Stimulated activated CD8-positive, alpha-beta memory T cell treated with anti-CD3 and anti-CD28 coated beads, Interleukin-12 subunit alpha, Interleukin-12 subunit beta, amount 100 ng/mL, for 1 hour (primary cell): ENCODE data around the gene CDIPT.
"Not testable (repeated sequence)": the region's sequence is repeated elsewhere in the genome, so short reads cannot be mapped to it uniquely, and the experiment has no call there.

Source experiments
- DNase-seq: peaks from one replicate; pipeline ENCODE4 v3.0.0-alpha.2; 2020; ENCODE audit warnings: low read depth

Gene CDIPT

GRCh38 chr16:29896841-29897240 is 33.8 kb upstream of the CDIPT start:
- DNase-seq, result no peak

GRCh38 chr16:29894352-29894751 is 31.3 kb upstream of the CDIPT start:
- no peak for DNase-seq

DNA sequence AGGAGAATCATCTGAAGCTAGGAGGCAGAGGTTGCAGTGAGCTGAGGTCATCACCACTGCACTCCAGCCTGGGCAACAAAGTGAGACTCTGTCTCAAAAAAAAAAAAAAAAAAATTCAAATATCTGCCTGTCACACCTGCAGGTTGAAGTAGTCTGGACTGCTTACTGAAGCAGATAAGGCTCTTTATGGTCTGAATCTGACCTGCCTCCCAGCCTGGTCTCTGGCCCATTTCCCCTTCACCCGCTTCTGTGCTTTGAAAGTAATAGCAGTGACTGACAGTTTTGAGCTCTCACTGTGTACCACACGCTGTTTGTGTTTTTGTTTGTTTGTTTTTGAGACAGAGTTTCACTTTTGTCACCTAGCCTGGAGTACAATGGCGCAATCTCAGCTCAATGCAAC is 30.5 kb upstream of the CDIPT start:
- no peak for DNase-seq

GRCh38 chr16:29892458-29892813 is 29.4 kb upstream of the CDIPT start:
- no peak for DNase-seq

GRCh38 chr16:29891525-29892457 is 28.8 kb upstream of the CDIPT start:
- DNase-seq, result no peak

DNA sequence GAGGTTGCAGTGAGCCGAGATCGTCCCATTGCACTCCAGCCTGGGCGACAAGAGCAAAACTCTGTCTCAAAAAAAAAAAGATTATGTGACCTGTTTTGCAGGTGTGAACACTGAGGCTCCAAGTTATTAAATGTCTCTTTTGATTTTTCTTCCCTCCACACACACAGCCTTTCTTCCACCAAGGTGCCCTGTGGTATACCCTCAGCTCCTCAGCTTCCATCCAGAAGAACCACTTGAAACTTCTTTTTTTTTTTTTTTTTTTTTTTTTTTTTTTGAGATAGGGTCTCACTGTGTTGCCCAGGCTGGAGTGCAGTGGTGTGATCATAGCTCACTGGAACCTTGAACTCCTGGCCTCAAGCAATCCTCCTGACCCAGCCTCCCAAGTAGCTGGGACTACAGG is 26.3 kb upstream of the CDIPT start:
- DNase-seq, result not testable (repeated sequence)

DNA sequence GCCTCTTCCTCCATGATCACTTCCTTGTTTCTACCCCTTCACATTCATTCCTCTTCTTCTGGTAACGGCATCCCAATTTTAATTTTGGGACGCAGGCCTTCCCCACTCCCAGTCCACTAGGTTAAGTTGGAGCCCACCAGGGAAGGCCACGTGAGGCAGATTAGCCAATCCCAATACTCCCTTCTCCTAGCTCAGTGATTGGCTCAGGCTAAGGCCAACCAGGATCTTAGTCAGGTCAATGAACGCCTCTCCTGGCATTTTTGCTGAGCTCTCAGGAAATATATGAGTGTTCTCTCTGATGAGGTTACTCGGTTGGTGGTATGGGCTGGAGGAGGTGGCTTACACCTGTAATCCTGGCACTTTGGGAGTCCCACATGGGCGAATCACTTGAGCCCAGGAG is 21.0 kb upstream of the CDIPT start:
- DNase-seq, result no peak

GRCh38 chr16:29881050-29881449 is 18.0 kb upstream of the CDIPT start:
- DNase-seq, result no peak

DNA sequence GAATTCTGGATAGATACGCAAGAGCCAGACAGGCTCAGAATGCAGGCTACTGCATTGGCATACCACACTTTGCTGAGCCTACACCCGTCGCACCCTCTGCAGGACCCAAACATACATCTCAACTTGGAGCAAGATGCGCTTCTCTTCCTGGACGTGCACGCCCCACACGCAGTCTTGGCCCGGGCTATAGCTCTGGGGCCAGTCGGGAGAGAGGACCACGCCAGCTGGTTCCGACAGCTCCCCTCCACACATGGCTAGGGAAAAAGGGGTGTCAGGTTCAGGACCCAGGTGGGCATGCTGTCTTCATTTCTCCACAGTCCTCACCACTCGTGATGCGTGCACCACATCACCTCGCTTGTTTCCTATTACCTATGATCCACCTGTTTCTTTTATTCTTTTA is 15.1 kb upstream of the CDIPT start:
- DNase-seq, result no peak

DNA sequence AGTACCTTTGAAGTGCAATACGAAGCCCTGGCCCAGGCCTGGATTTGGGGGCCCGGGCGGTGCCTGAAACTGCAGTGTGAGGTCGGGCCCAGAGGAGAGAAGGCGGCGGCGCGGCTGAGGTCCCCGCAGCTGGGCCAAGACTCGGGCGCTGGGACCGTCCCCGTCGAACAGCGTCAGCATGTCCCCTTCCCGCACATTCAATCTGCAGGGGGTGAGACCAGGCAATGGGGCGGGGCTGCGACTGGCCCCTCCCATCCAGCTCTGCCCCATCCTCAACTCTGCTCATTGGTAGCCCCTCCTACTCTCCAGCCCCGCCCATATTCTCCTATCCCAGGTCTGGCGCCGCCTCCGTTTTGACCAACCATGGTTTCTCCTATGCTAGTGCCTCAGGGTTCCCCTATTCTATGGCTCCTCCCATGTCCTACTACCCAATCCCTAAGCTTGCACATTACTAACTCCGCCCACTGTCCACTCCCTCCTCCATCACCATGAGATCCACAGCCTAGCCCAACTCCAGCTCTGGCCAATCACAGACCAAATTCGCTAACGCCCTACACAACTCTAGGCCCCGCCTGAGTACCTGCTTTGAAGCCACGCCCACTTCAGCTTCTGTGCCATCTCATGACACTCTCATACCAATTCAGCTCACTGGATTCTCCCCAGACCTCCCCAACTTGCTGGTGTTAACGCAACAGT is 14.4 kb upstream of the CDIPT start:
- DNase-seq, result no peak

GRCh38 chr16:29876594-29877249 is 13.7 kb upstream of the CDIPT start:
- no peak for DNase-seq

DNA sequence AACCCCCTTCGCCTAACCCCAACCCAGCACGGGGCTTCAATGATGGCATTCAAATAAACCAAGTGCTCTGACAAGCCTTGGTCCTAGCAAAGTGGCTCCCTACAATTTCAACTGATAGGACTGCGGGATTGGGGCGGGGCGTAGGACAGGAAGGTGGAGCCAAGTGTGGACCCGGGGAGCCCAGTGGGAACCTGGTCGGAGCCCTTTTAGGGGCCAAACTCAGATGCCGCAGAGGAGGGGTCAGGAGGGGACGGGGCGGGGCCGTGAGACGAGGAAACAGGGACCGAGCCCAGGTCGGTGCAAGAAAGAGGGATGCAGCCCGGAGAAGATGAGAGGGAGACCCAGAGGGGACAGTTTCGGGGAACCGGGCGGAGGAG is 13.2 kb upstream of the CDIPT start:
- no peak for DNase-seq

- DNase-seq, result no peak
These were observed 12.2 kb upstream of the CDIPT start for GRCh38 chr16:29875206-29875605.

DNA sequence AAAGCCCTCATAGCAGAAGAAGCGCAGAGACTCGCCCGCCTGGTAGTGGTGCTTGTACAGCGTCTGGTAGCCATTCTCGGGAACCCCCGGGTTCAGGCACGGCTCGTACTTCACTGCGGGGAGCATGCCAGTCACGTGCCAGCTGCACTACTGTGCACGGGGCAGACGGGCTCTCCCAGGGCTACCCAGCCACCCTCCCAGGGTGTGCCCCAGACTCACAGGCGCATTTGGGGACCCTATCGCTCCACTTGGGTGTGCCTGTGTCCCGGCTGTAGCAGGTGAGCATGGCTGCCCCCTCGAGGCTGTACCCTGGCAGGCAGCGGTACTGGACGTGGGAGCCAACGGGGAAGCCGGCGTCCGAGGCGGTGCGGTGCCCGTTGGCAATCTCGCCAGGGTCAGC is 10.3 kb upstream of the CDIPT start:
- DNase-seq, result no peak

- DNase-seq, result no peak
These were observed 9.0 kb upstream of the CDIPT start for GRCh38 chr16:29871822-29872546.

DNA sequence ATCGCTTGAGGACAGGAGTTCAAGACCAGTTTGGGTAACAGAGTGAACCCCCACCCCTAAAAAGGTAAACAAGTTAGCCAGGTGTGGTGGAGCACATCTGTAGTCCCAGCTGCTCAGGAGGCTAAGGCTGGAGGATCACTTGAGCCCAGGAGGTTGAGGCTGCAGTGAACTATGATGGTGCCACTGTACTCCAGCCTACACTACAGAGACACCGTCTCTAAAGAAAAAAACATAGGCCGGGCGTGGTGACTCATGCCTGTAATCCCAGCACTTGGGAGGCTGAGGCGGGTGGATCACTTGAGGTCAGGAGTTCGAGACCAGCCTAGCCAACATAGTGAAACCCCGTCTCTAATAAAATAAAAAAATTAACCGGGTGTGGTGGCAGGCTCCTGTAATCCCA is 6.0 kb upstream of the CDIPT start:
- not testable (repeated sequence) for DNase-seq

- DNase-seq, result no peak
These were observed 5.5 kb upstream of the CDIPT start for GRCh38 chr16:29868396-29869009.

DNA sequence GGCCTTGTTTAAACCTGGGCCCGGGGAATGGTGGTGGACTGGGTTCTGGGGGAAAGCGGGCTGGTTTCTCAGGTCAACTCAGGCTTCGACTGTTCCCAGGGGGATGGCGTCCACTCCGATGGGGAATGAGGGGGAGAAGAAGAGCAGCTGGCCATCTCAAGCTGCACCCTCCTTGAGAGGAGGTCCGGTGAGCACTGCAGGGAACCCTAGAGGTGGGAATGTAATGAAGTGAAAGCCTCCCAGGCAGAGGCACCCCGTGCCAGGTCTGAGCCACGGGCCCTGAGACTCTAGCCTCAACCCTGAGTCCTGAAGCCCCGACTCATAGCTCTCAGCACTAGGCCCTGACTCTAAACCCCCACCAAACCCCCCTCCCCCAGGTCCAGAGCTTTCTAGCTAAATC is 1.2 kb upstream of the CDIPT start:
- no peak for DNase-seq

- no peak for DNase-seq
These were observed 601 bp upstream of the CDIPT start for GRCh38 chr16:29863669-29863984.

DNA sequence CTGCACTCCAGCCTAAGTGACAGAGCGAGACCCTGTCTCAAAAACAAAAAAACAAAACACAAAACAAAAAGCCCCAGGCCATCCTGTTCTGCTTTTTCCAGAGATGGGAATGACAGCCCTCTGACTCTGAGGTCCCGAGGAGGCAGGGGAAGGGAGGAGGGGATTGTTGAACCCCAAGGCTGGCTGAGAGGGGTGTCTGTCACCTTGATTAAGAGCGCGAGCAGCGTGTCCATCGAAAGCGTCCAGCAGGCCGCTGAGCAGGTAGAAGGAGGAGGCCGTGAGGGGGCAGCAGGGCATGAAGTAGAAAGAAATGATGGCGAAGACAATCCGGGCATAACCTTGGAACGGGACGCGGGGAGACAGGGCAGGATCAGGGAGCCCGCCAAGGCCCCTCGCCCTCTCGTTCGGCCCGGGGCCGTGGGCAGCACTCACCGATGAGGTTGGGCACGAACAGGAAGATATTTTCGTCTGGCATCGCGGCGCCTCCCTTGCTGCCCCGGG is 593 bp downstream of the CDIPT start:
- DNase-seq, result no peak

DNA sequence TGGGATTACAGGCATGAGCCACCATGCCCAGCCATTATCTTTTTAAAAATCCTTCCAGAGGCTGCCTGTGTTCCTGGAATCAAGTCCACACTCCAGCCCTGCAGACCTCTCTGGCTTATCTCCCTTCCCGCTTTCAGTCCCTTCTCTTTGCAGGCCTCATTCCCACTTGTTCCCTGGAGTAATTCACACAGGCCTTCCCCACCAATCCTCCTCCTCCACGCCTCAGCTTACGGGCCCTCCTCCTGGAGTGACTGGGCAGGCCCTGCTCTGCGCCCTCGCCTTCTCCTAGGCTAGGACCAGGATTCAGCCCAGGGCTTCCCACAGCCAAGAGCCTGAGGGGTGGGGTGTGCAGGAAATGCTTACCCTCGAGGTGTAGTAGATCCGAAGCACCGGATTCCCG is 2.8 kb downstream of the CDIPT start:
- DNase-seq, result no peak

DNA sequence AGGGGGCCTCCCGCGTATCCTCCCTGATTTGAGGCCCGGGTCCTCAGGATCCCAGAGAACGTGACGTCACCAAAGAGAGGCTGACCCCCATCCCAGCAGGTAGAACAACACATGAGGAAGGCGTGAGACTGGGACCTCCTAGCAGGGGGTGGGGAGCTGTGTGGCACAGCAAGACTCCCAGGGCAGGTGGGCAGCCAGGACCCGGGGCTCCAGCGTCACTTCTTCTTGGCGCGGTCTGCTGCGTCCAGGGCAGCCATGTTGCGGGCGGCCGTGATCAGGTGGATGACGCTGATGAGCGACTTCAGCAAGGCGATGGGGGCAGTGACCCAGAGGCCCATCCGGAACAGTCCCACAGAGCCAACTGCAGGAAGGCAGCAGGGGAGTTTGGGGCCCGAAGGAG is 4.1 kb downstream of the CDIPT start:
- no peak for DNase-seq
